ENCODE results near the gene METTL26.

DNA sequence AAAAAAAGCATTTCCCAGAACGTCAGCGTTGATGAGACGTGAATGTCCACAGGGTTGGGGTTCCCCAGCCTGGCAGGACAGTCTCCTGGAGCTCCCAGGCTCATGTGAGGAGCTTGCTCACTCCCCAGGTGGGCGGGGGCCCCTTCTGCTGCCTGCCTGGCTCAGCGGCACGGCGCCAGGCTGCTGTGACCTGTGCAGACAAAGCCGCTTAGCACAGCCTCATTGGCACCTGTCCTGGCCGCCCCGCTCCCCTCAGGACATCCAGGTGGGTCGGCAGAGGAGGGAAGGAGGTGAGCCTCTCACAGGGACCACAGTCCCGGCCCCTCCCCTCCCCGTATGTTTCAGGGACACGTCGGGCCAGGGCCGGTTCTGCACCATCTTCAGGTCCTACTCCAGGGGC, 18.2 kb downstream of the METTL26 start:
- TF ChIP-seq, protein P1, sequence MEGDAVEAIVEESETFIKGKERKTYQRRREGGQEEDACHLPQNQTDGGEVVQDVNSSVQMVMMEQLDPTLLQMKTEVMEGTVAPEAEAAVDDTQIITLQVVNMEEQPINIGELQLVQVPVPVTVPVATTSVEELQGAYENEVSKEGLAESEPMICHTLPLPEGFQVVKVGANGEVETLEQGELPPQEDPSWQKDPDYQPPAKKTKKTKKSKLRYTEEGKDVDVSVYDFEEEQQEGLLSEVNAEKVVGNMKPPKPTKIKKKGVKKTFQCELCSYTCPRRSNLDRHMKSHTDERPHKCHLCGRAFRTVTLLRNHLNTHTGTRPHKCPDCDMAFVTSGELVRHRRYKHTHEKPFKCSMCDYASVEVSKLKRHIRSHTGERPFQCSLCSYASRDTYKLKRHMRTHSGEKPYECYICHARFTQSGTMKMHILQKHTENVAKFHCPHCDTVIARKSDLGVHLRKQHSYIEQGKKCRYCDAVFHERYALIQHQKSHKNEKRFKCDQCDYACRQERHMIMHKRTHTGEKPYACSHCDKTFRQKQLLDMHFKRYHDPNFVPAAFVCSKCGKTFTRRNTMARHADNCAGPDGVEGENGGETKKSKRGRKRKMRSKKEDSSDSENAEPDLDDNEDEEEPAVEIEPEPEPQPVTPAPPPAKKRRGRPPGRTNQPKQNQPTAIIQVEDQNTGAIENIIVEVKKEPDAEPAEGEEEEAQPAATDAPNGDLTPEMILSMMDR (conservative IDR thresholded peaks at IDR 0.05; ENCODE audit: low read depth, low read length) = no peak
- TF ChIP-seq SMC3 (IDR thresholded peaks at IDR 0.05; ENCODE audit: low read depth, low read length) (no peak), RAD21 (IDR thresholded peaks at IDR 0.05; ENCODE audit: low read length) (no peak), CEBPB (IDR thresholded peaks at IDR 0.05; ENCODE audit: low read depth, low read length) (no peak), FOS (IDR thresholded peaks at IDR 0.05; ENCODE audit: low read depth, low read length) (no peak), POLR2A (IDR thresholded peaks at IDR 0.05; ENCODE audit: low read depth, low read length) (no peak)

Measured in IMR-90 (cell line).